ENCODE measurements around the gene ZNF280D. TPM values are rescaled to one million over a fixed set of nuclear protein-coding genes. Genes with fewer than 3 reads are reported as not detected.
"Not testable (repeated sequence)": the region's sequence is repeated elsewhere in the genome, so short reads cannot be mapped to it uniquely, and the experiment has no call there.

ZNF280D gene
- total RNA-seq, 1 donor from 2014 or later: 12.5 TPM

DNA sequence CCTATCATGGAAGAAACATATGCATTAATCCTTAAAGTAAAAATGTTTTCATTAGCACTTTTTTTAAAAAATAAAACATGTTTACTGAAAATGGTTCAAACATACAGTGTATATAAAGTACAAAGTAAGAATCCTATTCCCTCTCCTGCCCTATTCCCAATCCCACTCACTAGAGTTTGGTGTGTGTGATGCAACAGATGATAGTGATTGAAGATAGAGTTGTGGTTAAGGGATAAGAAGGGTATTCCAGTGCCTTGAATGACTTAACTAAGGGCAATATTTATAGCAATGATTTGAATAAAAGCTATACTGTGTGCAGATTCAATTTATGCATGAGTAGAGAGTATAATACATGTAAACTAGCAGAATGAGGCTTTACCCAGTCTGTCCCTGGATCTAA is 18.1 kb downstream of the ZNF280D start:
- Mint-ChIP-seq H3K9me3 (ENCODE audit: low read depth) (no peaks in the 10 kb centered on the region), H3K27me3 (ENCODE audit: low read depth) (no peaks in the 10 kb centered on the region), H3K4me1 (ENCODE audit: low read depth) (no peaks in the 10 kb centered on the region), H3K36me3 (ENCODE audit: low read depth) (no peaks in the 10 kb centered on the region), H3K27ac (ENCODE audit: unreplicated experiment) (no peak overlapping the region), H3K4me3 (ENCODE audit: unreplicated experiment) (no peak overlapping the region)
- DNase-seq (ENCODE audit: low spot score): no peak
- TF ChIP-seq, protein P1, sequence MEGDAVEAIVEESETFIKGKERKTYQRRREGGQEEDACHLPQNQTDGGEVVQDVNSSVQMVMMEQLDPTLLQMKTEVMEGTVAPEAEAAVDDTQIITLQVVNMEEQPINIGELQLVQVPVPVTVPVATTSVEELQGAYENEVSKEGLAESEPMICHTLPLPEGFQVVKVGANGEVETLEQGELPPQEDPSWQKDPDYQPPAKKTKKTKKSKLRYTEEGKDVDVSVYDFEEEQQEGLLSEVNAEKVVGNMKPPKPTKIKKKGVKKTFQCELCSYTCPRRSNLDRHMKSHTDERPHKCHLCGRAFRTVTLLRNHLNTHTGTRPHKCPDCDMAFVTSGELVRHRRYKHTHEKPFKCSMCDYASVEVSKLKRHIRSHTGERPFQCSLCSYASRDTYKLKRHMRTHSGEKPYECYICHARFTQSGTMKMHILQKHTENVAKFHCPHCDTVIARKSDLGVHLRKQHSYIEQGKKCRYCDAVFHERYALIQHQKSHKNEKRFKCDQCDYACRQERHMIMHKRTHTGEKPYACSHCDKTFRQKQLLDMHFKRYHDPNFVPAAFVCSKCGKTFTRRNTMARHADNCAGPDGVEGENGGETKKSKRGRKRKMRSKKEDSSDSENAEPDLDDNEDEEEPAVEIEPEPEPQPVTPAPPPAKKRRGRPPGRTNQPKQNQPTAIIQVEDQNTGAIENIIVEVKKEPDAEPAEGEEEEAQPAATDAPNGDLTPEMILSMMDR (IDR thresholded peaks at IDR 0.05): no peak

DNA sequence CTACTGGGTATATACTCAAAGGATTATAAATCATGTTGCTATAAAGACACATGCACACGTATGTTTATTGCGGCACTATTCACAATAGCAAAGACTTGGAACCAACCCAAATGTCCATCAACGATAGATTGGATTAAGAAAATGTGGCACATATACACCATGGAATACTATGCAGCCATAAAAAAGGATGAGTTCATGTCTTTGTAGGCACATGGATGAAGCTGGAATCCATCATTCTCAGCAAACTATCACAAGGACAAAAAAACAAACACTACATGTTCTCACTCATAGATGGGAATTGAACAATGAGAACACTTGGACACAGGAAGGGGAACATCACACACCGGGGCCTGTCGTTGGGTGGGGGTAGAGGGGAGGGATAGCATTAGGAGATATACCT is 23.8 kb downstream of the ZNF280D start:
- H3K27me3 Mint-ChIP-seq (ENCODE audit: low read depth); H3K4me3 Mint-ChIP-seq (ENCODE audit: unreplicated experiment); H3K27ac Mint-ChIP-seq (ENCODE audit: unreplicated experiment); H3K4me1 Mint-ChIP-seq (ENCODE audit: low read depth); H3K36me3 Mint-ChIP-seq (ENCODE audit: low read depth); DNase-seq (ENCODE audit: low spot score); H3K9me3 Mint-ChIP-seq (ENCODE audit: low read depth): not testable (repeated sequence)

DNA sequence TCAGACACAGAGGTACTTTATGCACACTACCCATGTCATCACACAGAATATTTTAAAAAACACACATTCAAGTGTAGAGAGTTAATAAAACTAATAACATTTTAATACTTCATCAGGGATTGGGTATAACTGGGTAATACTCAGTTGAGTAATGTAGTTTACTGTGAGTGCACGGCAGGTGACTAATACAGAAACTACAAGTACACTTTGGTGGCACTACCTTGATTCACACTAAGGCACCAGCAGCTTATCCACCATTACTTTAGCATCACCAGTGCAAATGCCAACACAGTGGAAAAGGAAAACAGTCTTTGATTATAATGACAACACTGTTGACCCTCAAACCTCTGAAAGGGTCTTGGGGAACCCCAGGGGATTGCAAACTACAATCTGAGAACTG is 33.6 kb downstream of the ZNF280D start:
- H3K4me1 Mint-ChIP-seq (ENCODE audit: low read depth): no peaks in the 10 kb centered on the region

DNA sequence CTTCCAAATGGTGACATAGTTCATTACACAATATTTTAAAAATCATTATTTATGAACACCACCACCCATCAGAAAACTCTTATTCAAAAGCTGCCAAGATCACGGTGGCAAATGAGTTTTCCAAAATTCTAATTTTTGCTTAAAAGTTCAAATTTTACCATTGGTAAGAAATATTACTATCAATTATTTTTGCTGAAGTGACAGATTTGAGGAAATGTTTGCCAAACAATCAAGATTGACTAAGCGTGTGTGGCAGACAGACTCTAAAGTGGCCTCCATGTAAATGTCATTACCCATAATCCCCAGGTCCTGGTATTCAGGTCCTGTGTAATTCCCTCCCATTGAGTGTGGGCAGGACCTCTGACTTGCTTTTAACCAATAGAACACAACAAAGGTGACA is 35.0 kb downstream of the ZNF280D start:
- H3K36me3 Mint-ChIP-seq (ENCODE audit: low read depth): peaks cover 7% of the 10 kb centered on the region
- H3K27me3 Mint-ChIP-seq (ENCODE audit: low read depth): no peaks in the 10 kb centered on the region
- no peak overlapping the region for H3K27ac Mint-ChIP-seq (ENCODE audit: unreplicated experiment)
- no peak for DNase-seq (ENCODE audit: low spot score)
- TF ChIP-seq, protein P1 (IDR thresholded peaks at IDR 0.05): no peak
- no peaks in the 10 kb centered on the region for H3K4me1 Mint-ChIP-seq (ENCODE audit: low read depth)
- H3K4me3 Mint-ChIP-seq (ENCODE audit: unreplicated experiment): no peak overlapping the region
- H3K9me3 Mint-ChIP-seq (ENCODE audit: low read depth): no peaks in the 10 kb centered on the region

More for the DNA sequence above, 33.6 kb downstream of the ZNF280D start:
- H3K36me3 Mint-ChIP-seq (ENCODE audit: low read depth): peaks cover 6% of the 10 kb centered on the region
- H3K27me3 Mint-ChIP-seq (ENCODE audit: low read depth): no peaks in the 10 kb centered on the region
- TF ChIP-seq, protein P1 (IDR thresholded peaks at IDR 0.05): no peak
- no peaks in the 10 kb centered on the region for H3K9me3 Mint-ChIP-seq (ENCODE audit: low read depth)
- no peak for DNase-seq (ENCODE audit: low spot score)
- no peak overlapping the region for H3K4me3 Mint-ChIP-seq (ENCODE audit: unreplicated experiment)
- no peak overlapping the region for H3K27ac Mint-ChIP-seq (ENCODE audit: unreplicated experiment)

DNA sequence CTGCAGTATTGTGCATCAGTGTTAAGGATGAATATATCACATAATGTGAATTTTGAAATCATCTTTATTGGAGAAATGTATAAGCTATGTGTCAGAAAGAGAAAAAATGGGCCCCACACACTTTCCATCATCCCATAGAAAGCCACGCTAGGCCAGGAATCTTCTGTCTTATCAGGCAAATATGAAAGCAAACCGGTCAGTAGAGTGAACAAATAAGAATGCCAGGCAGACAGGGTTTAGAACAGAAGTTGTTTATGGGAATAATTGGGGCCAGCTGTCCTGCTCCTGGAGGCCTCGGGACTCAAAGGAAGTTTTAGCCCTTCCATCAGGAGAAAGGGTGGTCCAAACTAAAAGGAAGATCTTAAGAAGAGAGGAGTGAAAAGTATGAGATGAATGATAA is 39.5 kb downstream of the ZNF280D start:
- TF ChIP-seq, protein P1 (IDR thresholded peaks at IDR 0.05): no peak

DNA sequence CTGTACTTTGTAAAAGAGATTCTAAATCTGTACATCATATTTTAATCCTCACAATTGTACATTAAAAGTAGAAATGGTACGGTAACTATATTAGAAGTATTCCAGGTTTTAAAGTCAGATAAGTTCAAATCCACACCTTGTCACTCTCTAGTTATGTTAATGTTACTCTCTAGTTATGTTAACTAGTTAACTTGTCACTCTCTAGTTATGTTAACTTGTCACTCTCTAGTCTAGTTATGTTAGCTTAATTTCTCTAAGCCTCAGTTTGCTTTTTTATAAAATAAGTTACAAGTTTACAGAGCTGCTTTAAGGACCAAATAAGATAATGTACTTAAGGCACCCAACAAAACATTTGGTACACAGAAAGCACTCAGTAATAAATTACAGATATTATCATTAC is 42.6 kb downstream of the ZNF280D start:
- Mint-ChIP-seq H3K9me3 (ENCODE audit: low read depth) (no peaks in the 10 kb centered on the region), H3K27ac (ENCODE audit: unreplicated experiment) (no peak overlapping the region), H3K4me1 (ENCODE audit: low read depth) (no peaks in the 10 kb centered on the region), H3K27me3 (ENCODE audit: low read depth) (no peaks in the 10 kb centered on the region), H3K36me3 (ENCODE audit: low read depth) (peaks cover 4% of the 10 kb centered on the region), H3K4me3 (ENCODE audit: unreplicated experiment) (no peak overlapping the region)
- no peak for DNase-seq (ENCODE audit: low spot score)
- TF ChIP-seq, protein P1 (IDR thresholded peaks at IDR 0.05): no peak

More for the DNA sequence above, 39.5 kb downstream of the ZNF280D start:
- H3K36me3 Mint-ChIP-seq (ENCODE audit: low read depth): peaks cover 2% of the 10 kb centered on the region
- no peak for DNase-seq (ENCODE audit: low spot score)
- H3K4me1 Mint-ChIP-seq (ENCODE audit: low read depth): no peaks in the 10 kb centered on the region
- no peak overlapping the region for H3K4me3 Mint-ChIP-seq (ENCODE audit: unreplicated experiment)
- no peaks in the 10 kb centered on the region for H3K9me3 Mint-ChIP-seq (ENCODE audit: low read depth)
- H3K27ac Mint-ChIP-seq (ENCODE audit: unreplicated experiment): no peak overlapping the region
- H3K27me3 Mint-ChIP-seq (ENCODE audit: low read depth): no peaks in the 10 kb centered on the region

All from chondrocyte (in vitro differentiated cells).